B cell (primary cell): ENCODE measurements around the gene TSKS. TPM values are rescaled to one million over a fixed set of nuclear protein-coding genes. Genes with fewer than 3 reads are reported as not detected.

Experiments used
- ATAC-seq: fragments of 200-7000 bp; cut with Tn5 transposase; one replicate; pipeline ENCODE4 v1.10.0; 2021; ENCODE audit warnings: low read depth, mild to moderate bottlenecking, moderate number of reproducible peaks, moderate library complexity
- CTCF ChIA-PET: fragments of 350-600 bp; sonication (Branson Sonifier 250); formaldehyde crosslinking; loops from one replicate; lab custom pipeline; 2021; ENCODE audit warnings: antibody characterized with exemption, inconsistent platforms; lab: Charles Lee
- POLR2A ChIA-PET: fragments of 350-600 bp; sonication (Branson Sonifier 250); formaldehyde crosslinking; loops from one replicate; lab custom pipeline; 2021; ENCODE audit warnings: antibody characterized with exemption; lab: Charles Lee
- DNase-seq: peaks from one replicate; pipeline ENCODE4 v3.0.0; 2013
- H2AFZ ChIP-seq: 2 replicates; pipeline ENCODE4 v1.6.1; 2012; ENCODE audit warnings: mild to moderate bottlenecking, low read depth, low read length; ENCODE audit not compliant: insufficient read depth, poor library complexity, severe bottlenecking
- H3K27ac ChIP-seq, 2 donors: 1 replicate in 1 of 2; 2 replicates in 1 of 2; pipeline ENCODE4 v1.5.1; 2012 to 2013; ENCODE audit warnings: low read length in 2 of 2, mild to moderate bottlenecking in 2 of 2, moderate library complexity in 1 of 2
- H3K27me3 ChIP-seq, 4 experiments: fragments of 200-600 bp in 1 of 4; sonication (generic) in 1 of 4; replicated peaks in 1 of 4; 1 replicate in 2 of 4; 2 replicates in 2 of 4; pipeline versions ENCODE4 v1.6.1 to v1.7.0; 2013 to 2016; ENCODE audit warnings: low read length in 3 of 4, mild to moderate bottlenecking in 2 of 4, mixed read lengths in 1 of 4, moderate library complexity in 1 of 4; ENCODE audit not compliant: insufficient read depth in 4 of 4, control insufficient read depth in 3 of 4; ENCODE audit errors: control extremely low read depth in 1 of 4
- H3K36me3 ChIP-seq, 2 experiments: replicated peaks in 1 of 2; 1 replicate in 1 of 2; 2 replicates in 1 of 2; pipeline versions ENCODE4 v1.6.1 to v1.7.1; 2013; ENCODE audit warnings: low read length in 1 of 2; ENCODE audit not compliant: insufficient read depth in 2 of 2, control insufficient read depth in 1 of 2; ENCODE audit errors: control extremely low read depth in 1 of 2, extremely low read depth in 1 of 2
- H3K4me1 ChIP-seq, 2 donors: fragments of 200-600 bp in 1 of 2; sonication (generic) in 1 of 2; 1 replicate in 1 of 2; 2 replicates in 1 of 2; pipeline versions ENCODE4 v1.5.1 to v1.6.1; 2013 to 2017; ENCODE audit warnings: low read length in 2 of 2; ENCODE audit not compliant: control insufficient read depth in 2 of 2, insufficient read depth in 2 of 2
- H3K4me2 ChIP-seq: replicated peaks from 2 replicates; pipeline ENCODE3; 2012; ENCODE audit warnings: mild to moderate bottlenecking, low read depth, low read length; ENCODE audit not compliant: poor library complexity, severe bottlenecking
- H3K4me3 ChIP-seq, 5 experiments: fragments of 200-600 bp in 1 of 5; sonication (generic) in 1 of 5; 1 replicate in 3 of 5; 2 replicates in 2 of 5; pipeline versions ENCODE4 v1.5.1 to v1.7.0; 2011 to 2016; ENCODE audit warnings: low read length in 4 of 5, mild to moderate bottlenecking in 4 of 5, low read depth in 2 of 5, control low read depth in 1 of 5, moderate library complexity in 1 of 5; ENCODE audit not compliant: insufficient read depth in 1 of 5; ENCODE audit errors: control extremely low read depth in 1 of 5, extremely low read depth in 1 of 5
- H3K79me2 ChIP-seq: fragments of 200-600 bp; sonication (generic); one replicate; pipeline ENCODE4 v1.6.0; 2016; ENCODE audit warnings: low read length; ENCODE audit not compliant: control insufficient read depth, insufficient read depth
- H3K9ac ChIP-seq: fragments of 200-600 bp; sonication (generic); 2 replicates; pipeline ENCODE4 v1.6.1; 2017; ENCODE audit warnings: mild to moderate bottlenecking, low read length, moderate library complexity
- H3K9me3 ChIP-seq, 3 donors: one replicate each; pipeline versions ENCODE4 v1.6.1 to v1.7.1; 2013; ENCODE audit warnings: low read length in 2 of 3; ENCODE audit not compliant: control insufficient read depth in 2 of 3, insufficient read depth in 1 of 3; ENCODE audit errors: control extremely low read depth in 1 of 3
- H4K20me1 ChIP-seq: 2 replicates; pipeline ENCODE4 v1.6.0; 2012; ENCODE audit warnings: mild to moderate bottlenecking, low read length; ENCODE audit not compliant: insufficient read depth, control insufficient read depth, poor library complexity, severe bottlenecking
- H3K27ac Mint-ChIP-seq: one replicate; pipeline ENCODE4 v1.8.0; 2021; ENCODE audit warnings: mixed read lengths
- H3K27me3 Mint-ChIP-seq: one replicate; pipeline ENCODE4 v1.8.0; 2021; ENCODE audit warnings: mixed read lengths
- H3K4me1 Mint-ChIP-seq: one replicate; pipeline ENCODE4 v1.8.0; 2021; ENCODE audit warnings: mixed read lengths
- H3K4me3 Mint-ChIP-seq: one replicate; pipeline ENCODE4 v1.8.0; 2021; ENCODE audit warnings: mixed read lengths
- H3K9me3 Mint-ChIP-seq: one replicate; pipeline ENCODE4 v1.8.0; 2022; ENCODE audit warnings: mixed read lengths; ENCODE audit not compliant: insufficient read depth
- EZH2 ChIP-seq: IDR thresholded peaks from 2 replicates; pipeline ENCODE4 v1.6.1; 2012; ENCODE audit warnings: borderline replicate concordance, low read depth, mild to moderate bottlenecking, moderate library complexity, low read length; ENCODE audit not compliant: insufficient read depth, poor library complexity, severe bottlenecking
- WGBS: methylation state at CpG from one replicate; pipeline ENCODE4 v1.1.5; 2013; ENCODE audit warnings: missing lambda C conversion rate; ENCODE audit not compliant: insufficient coverage; 5-methylcytosine and 5-hydroxymethylcytosine counted together
- intact Hi-C: fragments of 100-400 bp; cut with micrococcal nuclease; formaldehyde crosslinking; loops from one replicate; pipeline ENCODE4 v1.10.0; 2022
- polyA plus RNA-seq: library from polyadenylated mRNA; depleted of rRNA; stranded (reverse); fragments of >200 nt; gene quantifications from 2 replicates; pipeline ENCODE4 v1.2.3, GENCODE V29; 2012
- total RNA-seq, 2 donors: library from RNA; stranded (reverse); fragments of 120-200 nt in 1 of 2; gene quantifications; 1 replicate in 1 of 2; 2 replicates in 1 of 2; pipeline versions ENCODE4 v1.2.3 to v1.2.4, GENCODE V29; 2013 to 2022
- TF ChIP-seq, protein P1 (sequence below): fragments of 200-600 bp; IDR thresholded peaks from one replicate; pipeline ENCODE4 v1.8.0; 2022; ENCODE audit warnings: antibody characterized with exemption, mild to moderate bottlenecking

The TSKS gene
- total and polyA plus RNA-seq, 2 donors (not counting 1 experiment from before 2014, with no cell fraction given) = 0.15 to 0.18 TPM

DNA sequence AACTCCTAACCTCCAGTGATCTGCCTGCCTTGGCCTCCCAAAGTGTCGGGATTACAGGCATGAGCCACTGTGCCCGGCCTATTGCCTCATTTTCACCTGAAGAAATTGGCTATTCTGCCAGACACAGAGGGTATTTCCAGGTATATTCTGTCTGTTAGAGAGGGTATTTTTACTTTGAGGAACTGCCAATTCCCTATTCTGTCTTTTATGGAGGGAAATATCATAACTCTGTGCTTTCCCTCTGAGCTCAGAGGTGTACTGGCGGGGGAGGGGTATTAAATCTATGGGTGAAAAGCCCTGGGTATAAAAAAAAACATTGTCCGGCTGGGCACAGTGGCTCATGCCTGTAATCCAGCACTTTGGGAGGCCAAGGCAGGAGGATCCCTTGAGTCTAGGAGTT is 24.8 kb downstream of the TSKS start:
- Histone ChIP-seq H3K36me3 (no peaks in the 10 kb centered on the region), H4K20me1 (no peaks in the 10 kb centered on the region), H2AFZ (no peak overlapping the region), H3K79me2 (no peaks in the 10 kb centered on the region), H3K4me1 (no peaks in the 10 kb centered on the region), H3K9ac (no peak overlapping the region), H3K4me2 (no peak overlapping the region), H3K4me3 (no peak overlapping the region), H3K9me3 (no peaks in the 10 kb centered on the region), H3K27ac (no peak overlapping the region), H3K27me3 (no peaks in the 10 kb centered on the region)
- ChIA-PET POLR2A (no interaction called here), CTCF (no interaction called here)
- intact Hi-C loops = no loop called here
- Mint-ChIP-seq H3K27me3 (peaks cover 3% of the 10 kb centered on the region), H3K9me3 (no peaks in the 10 kb centered on the region), H3K4me1 (no peaks in the 10 kb centered on the region), H3K27ac (no peak overlapping the region), H3K4me3 (no peak overlapping the region)
- ATAC-seq (no peak), DNase-seq (no peak)
- no peak for TF ChIP-seq EZH2
- TF ChIP-seq, protein P1, sequence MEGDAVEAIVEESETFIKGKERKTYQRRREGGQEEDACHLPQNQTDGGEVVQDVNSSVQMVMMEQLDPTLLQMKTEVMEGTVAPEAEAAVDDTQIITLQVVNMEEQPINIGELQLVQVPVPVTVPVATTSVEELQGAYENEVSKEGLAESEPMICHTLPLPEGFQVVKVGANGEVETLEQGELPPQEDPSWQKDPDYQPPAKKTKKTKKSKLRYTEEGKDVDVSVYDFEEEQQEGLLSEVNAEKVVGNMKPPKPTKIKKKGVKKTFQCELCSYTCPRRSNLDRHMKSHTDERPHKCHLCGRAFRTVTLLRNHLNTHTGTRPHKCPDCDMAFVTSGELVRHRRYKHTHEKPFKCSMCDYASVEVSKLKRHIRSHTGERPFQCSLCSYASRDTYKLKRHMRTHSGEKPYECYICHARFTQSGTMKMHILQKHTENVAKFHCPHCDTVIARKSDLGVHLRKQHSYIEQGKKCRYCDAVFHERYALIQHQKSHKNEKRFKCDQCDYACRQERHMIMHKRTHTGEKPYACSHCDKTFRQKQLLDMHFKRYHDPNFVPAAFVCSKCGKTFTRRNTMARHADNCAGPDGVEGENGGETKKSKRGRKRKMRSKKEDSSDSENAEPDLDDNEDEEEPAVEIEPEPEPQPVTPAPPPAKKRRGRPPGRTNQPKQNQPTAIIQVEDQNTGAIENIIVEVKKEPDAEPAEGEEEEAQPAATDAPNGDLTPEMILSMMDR = no peak
- 93% methylated on average over 2 of the region's 4 CpGs for WGBS

GRCh38 chr19:49730166-49730565 is 32.9 kb downstream of the TSKS start:
- Mint-ChIP-seq H3K27ac (no peak overlapping the region), H3K9me3 (no peaks in the 10 kb centered on the region), H3K4me3 (no peak overlapping the region), H3K4me1 (no peaks in the 10 kb centered on the region), H3K27me3 (peaks cover 3% of the 10 kb centered on the region)
- Histone ChIP-seq H3K4me1 (no peaks in the 10 kb centered on the region), H3K9ac (no peak overlapping the region), H3K79me2 (no peaks in the 10 kb centered on the region), H3K9me3 (no peaks in the 10 kb centered on the region), H4K20me1 (no peaks in the 10 kb centered on the region), H3K36me3 (no peaks in the 10 kb centered on the region), H3K27me3 (no peaks in the 10 kb centered on the region), H2AFZ (no peak overlapping the region), H3K4me3 (no peak overlapping the region), H3K27ac (no peak overlapping the region), H3K4me2 (no peak overlapping the region)
- ChIA-PET POLR2A (no interaction called here), CTCF (interaction anchor here (0.7 to 1.6 kb wide), 2 partner anchors 13 to 37 kb away, joined by 3 to 5 read pairs; partner anchors contain the start of gene AP2A1)
- DNase-seq (no peak), ATAC-seq (no peak)
- WGBS = 22% methylated on average over 3 of the region's 5 CpGs
- TF ChIP-seq, protein P1 = no peak
- TF ChIP-seq EZH2 = no peak
- intact Hi-C loops = no loop called here
